Dermis microvascular lymphatic vessel endothelial cell (primary cell): ENCODE measurements around the gene SUN5. TPM values are rescaled to one million over a fixed set of nuclear protein-coding genes. Genes with fewer than 3 reads are reported as not detected.

Experiments
- DNase-seq, 2 donors: peaks; one replicate each; pipeline versions ENCODE4 v3.0.0 to v3.0.0-alpha.2; 2010; ENCODE audit warnings: low read depth in 2 of 2
- total RNA-seq: library from RNA; depleted of rRNA; stranded (reverse); fragments of >200 nt; gene quantifications from 2 replicates; pipeline ENCODE4 v1.2.1, GENCODE V29; 2014

The SUN5 gene
- total RNA-seq, 1 donor from 2014 or later, result not detected

DNA sequence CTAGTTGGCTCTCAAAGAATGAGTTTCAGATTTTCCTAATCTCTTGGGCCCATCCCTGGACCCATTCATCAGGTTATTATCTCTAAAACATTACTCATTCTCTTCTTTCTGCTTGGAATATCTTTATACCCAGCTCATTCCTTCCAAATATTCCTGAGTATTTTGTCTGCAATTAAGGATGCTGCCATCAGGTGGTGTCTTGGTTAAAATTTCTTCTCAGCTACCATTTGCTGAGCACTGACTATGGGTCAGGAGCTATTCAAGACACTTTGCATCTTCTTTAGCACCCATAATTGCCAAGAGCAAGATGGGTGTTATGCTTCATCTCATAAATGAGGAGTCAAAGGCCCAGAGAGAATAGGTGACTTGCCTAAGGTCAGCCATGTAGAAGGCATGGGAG lies 8.4 kb downstream of the SUN5 start:
- DNase-seq, result no peak

- DNase-seq, result no peak
These were observed 10.7 kb downstream of the SUN5 start for GRCh38 chr20:32993496-32994050.

- no peak for DNase-seq
These were observed 12.2 kb downstream of the SUN5 start for GRCh38 chr20:32991792-32992641.

GRCh38 chr20:32991383-32991782 lies 12.8 kb downstream of the SUN5 start:
- DNase-seq, result no peak

GRCh38 chr20:32990426-32990825 lies 13.8 kb downstream of the SUN5 start:
- DNase-seq, result no peak

GRCh38 chr20:32989507-32990283 lies 14.5 kb downstream of the SUN5 start:
- DNase-seq, result no peak

DNA sequence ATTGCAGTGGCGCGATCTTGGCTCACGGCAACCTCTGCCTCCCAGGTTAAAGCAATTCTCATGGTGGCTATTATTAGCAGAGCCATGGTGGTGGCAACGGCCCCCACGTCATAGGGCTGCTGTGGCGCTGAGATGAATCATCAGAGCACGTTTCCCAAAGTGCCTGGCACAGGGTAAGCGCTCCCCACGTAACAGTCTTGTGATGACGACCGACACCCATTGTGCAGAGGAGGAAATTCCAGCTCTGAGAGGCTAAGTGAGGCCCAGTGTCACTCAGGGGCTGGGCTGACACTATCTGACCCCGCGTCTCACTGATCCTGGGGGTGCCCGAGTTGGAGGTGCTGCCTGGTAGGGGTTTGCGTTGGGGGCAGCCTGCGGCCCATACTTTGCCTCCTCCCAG lies 16.2 kb downstream of the SUN5 start:
- DNase-seq, result no peak

GRCh38 chr20:32987044-32987825 lies 17.0 kb downstream of the SUN5 start:
- DNase-seq, result no peak

- no peak for DNase-seq
These were observed 17.8 kb downstream of the SUN5 start for GRCh38 chr20:32986331-32986966.

DNA sequence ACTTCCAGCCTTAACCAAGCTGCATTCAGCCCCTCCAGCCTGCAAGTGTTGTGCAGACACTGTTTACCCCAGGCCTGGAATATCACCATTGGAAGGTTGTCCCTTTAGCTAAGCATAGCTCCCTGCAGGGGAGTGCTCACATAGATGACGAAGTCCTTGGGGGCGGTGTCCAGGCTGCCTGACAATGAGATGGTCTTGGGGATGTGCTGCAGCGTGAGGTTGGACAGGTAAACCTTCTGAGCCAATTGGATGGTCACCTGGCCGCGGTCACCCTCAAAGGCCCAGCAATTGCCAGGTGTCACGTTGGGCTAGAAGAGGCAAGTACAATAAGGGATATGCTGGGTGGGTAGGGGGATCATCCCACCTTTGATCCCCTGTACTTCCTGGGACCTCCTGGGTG lies 18.6 kb downstream of the SUN5 start:
- no peak for DNase-seq

GRCh38 chr20:32984631-32985354 lies 19.4 kb downstream of the SUN5 start:
- DNase-seq, result no peak

- no peak for DNase-seq
These were observed 20.0 kb downstream of the SUN5 start for GRCh38 chr20:32984196-32984595.

GRCh38 chr20:32983459-32984112 lies 20.6 kb downstream of the SUN5 start:
- no peak for DNase-seq

GRCh38 chr20:32982617-32983458 lies 21.4 kb downstream of the SUN5 start:
- DNase-seq, result no peak

- no peak for DNase-seq
These were observed 23.2 kb downstream of the SUN5 start for GRCh38 chr20:32980990-32981389.

GRCh38 chr20:32980131-32980941 lies 23.9 kb downstream of the SUN5 start:
- no peak for DNase-seq

DNA sequence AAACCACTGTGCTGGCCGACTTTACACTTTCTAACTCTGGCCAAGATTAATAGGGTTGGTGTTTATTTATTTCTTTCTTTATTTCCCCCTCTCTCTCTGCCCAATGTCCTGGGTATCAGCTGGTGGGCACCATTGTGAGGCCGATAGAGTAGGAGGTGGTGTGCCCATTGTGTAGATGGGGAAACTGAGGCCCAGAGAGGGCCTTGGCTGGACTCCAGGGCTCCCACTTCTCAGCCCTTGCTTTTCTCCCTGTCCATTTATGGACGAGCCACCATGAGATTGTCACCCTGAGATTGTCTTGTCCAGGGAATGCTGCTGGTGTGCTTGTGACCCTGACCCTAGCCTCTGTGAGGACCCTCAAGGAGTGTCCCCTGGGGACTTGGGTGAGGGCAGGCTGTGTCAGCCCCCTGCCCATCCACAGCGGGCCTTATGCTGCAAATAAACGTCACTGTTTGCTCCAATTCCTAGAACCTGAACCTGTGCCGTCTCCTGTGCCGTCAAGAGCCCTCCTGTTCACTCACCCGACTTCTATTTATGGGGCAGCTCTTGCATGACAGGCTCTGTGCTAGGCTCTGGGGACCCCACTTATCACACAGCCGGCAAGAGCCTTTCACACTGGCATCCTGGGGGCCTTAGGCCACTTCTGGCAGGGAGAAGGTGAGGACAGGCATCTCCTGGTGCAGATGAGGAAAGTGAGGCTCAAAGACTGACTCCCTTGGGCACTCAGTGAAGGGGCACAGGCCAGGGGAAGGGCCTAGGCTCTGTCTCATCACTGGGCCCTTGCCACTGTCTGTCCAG lies 24.8 kb downstream of the SUN5 start:
- no peak for DNase-seq

- no peak for DNase-seq
These were observed 26.3 kb downstream of the SUN5 start for GRCh38 chr20:32978009-32978335.
